H1 (cell line): ENCODE data around the gene PLAC1. TPM values are rescaled to one million over a fixed set of nuclear protein-coding genes. Genes with fewer than 3 reads are reported as not detected.

Experiments used
- CTCF ChIA-PET: fragments of 300-600 bp; sonication (Branson Sonifier 250); formaldehyde crosslinking; loops from one replicate; lab custom pipeline; 2021; ENCODE audit not compliant: partially characterized antibody; lab: Charles Lee
- POLR2A ChIA-PET: fragments of 300-600 bp; sonication (Branson Sonifier 250); formaldehyde crosslinking; loops from one replicate; lab custom pipeline; 2021; ENCODE audit warnings: inconsistent platforms; ENCODE audit not compliant: partially characterized antibody; lab: Charles Lee
- DNase-seq, 2 experiments: peaks; one replicate each; pipeline versions ENCODE4 v3.0.0 to v3.0.0-alpha.2; 2010 to 2022; ENCODE audit warnings: low spot score in 2 of 2, low read depth in 1 of 2, mixed read lengths in 1 of 2
- FAIRE-seq: peaks from 2 replicates; lab custom pipeline; 2011; peaks lifted over from hg19 to GRCh38; lab: Jason Lieb, UNC
- H2AFZ ChIP-seq: 2 replicates; pipeline ENCODE4 v1.8.1; 2012; ENCODE audit warnings: low read length, inconsistent platforms
- H2AK5ac ChIP-seq: 2 replicates; pipeline ENCODE4 v1.6.1; 2013; ENCODE audit warnings: low read depth, low read length
- H2BK120ac ChIP-seq: replicated peaks from 2 replicates; pipeline ENCODE3; 2013; ENCODE audit warnings: low read depth, low read length, inconsistent platforms
- H2BK12ac ChIP-seq: 2 replicates; pipeline ENCODE4 v1.6.1; 2013; ENCODE audit warnings: low read depth, low read length
- H2BK15ac ChIP-seq: 2 replicates; pipeline ENCODE4 v1.6.1; 2013; ENCODE audit warnings: low read length
- H2BK20ac ChIP-seq: 2 replicates; pipeline ENCODE4 v1.6.1; 2013; ENCODE audit warnings: low read length
- H2BK5ac ChIP-seq: 2 replicates; pipeline ENCODE4 v1.6.1; 2013; ENCODE audit warnings: low read depth, low read length
- H3K14ac ChIP-seq: 2 replicates; pipeline ENCODE4 v1.6.1; 2013; ENCODE audit warnings: inconsistent platforms; ENCODE audit not compliant: insufficient read length
- H3K18ac ChIP-seq: 2 replicates; pipeline ENCODE4 v1.6.1; 2013; ENCODE audit warnings: low read length; ENCODE audit errors: extremely low read depth
- H3K23ac ChIP-seq: 2 replicates; pipeline ENCODE4 v1.6.1; 2013; ENCODE audit warnings: inconsistent platforms; ENCODE audit not compliant: insufficient read length
- H3K23me2 ChIP-seq: 2 replicates; pipeline ENCODE4 v1.6.1; 2013; ENCODE audit warnings: low read depth, low read length
- H3K27ac ChIP-seq: 2 replicates; pipeline ENCODE4 v1.6.1; 2011; ENCODE audit warnings: low read depth, low read length, inconsistent platforms
- H3K27me3 ChIP-seq, 4 experiments: replicated peaks in 1 of 4; 1 replicate in 1 of 4; 2 replicates in 3 of 4; pipeline versions ENCODE4 v1.6.1 to v1.8.1; 2011 to 2013; ENCODE audit warnings: low read length in 3 of 4, mild to moderate bottlenecking in 3 of 4, inconsistent platforms in 2 of 4, mixed read lengths in 2 of 4, moderate library complexity in 1 of 4; ENCODE audit not compliant: control insufficient read depth in 3 of 4, insufficient read depth in 3 of 4; ENCODE audit errors: extremely low read depth in 1 of 4
- H3K36me3 ChIP-seq, 4 experiments: 2 replicates each; pipeline versions ENCODE4 v1.6.1 to v1.8.1; 2011 to 2013; ENCODE audit warnings: mild to moderate bottlenecking in 4 of 4, low read length in 3 of 4, moderate library complexity in 2 of 4, control low read depth in 1 of 4, inconsistent platforms in 1 of 4; ENCODE audit not compliant: insufficient read depth in 4 of 4, control insufficient read depth in 2 of 4
- H3K4ac ChIP-seq: replicated peaks from 2 replicates; pipeline ENCODE3; 2013; ENCODE audit warnings: low read length, low read depth, mixed read lengths, inconsistent platforms; ENCODE audit not compliant: insufficient read length
- H3K4me1 ChIP-seq, 4 experiments: replicated peaks in 1 of 4; 1 replicate in 1 of 4; 2 replicates in 3 of 4; pipeline versions ENCODE4 v1.6.1 to v1.8.1; 2011 to 2013; ENCODE audit warnings: low read length in 3 of 4, inconsistent platforms in 2 of 4, mixed read lengths in 1 of 4; ENCODE audit not compliant: insufficient read depth in 4 of 4, control insufficient read depth in 3 of 4
- H3K4me2 ChIP-seq, 2 experiments: 2 replicates each; pipeline versions ENCODE4 v1.6.1 to v1.8.1; 2011 to 2013; ENCODE audit warnings: low read depth in 2 of 2, low read length in 2 of 2, control low read depth in 1 of 2, inconsistent platforms in 1 of 2, mild to moderate bottlenecking in 1 of 2; ENCODE audit not compliant: insufficient read depth in 1 of 2
- H3K4me3 ChIP-seq, 4 experiments: fragments of 200-600, 300-600 bp in 1 of 4; sonication (generic), shearing (Covaris generic), sonication (Bioruptor Twin) in 1 of 4; 2 replicates each; pipeline versions ENCODE4 v1.5.1 to v1.8.1; 2011 to 2016; ENCODE audit warnings: low read length in 4 of 4, low read depth in 3 of 4, control low read depth in 2 of 4, inconsistent platforms in 2 of 4, mild to moderate bottlenecking in 2 of 4, mixed read lengths in 1 of 4, moderate library complexity in 1 of 4; ENCODE audit not compliant: insufficient read depth in 2 of 4; ENCODE audit errors: extremely low read depth in 1 of 4
- H3K56ac ChIP-seq: replicated peaks from 2 replicates; pipeline ENCODE3; 2013; ENCODE audit warnings: low read depth, mild to moderate bottlenecking, mixed read lengths, low read length, inconsistent platforms; ENCODE audit not compliant: insufficient read length
- H3K79me1 ChIP-seq: 2 replicates; pipeline ENCODE4 v1.6.1; 2013; ENCODE audit warnings: low read depth, low read length, control low read depth
- H3K79me2 ChIP-seq, 2 experiments: 2 replicates each; pipeline versions ENCODE4 v1.6.1 to v1.8.1; 2012 to 2013; ENCODE audit warnings: low read length in 2 of 2, mild to moderate bottlenecking in 2 of 2, inconsistent platforms in 1 of 2; ENCODE audit not compliant: insufficient read depth in 2 of 2, control insufficient read depth in 1 of 2
- H3K9ac ChIP-seq, 4 experiments: replicated peaks in 1 of 4; 1 replicate in 1 of 4; 2 replicates in 3 of 4; pipeline versions ENCODE4 v1.6.1 to v1.8.1; 2011 to 2013; ENCODE audit warnings: low read depth in 3 of 4, low read length in 3 of 4, control low read depth in 2 of 4, mild to moderate bottlenecking in 2 of 4, moderate library complexity in 2 of 4, inconsistent platforms in 1 of 4; ENCODE audit errors: extremely low read depth in 1 of 4
- H3K9me3 ChIP-seq, 2 experiments: 2 replicates each; pipeline versions ENCODE4 v1.6.1 to v1.8.1; 2012 to 2013; ENCODE audit warnings: mild to moderate bottlenecking in 2 of 2, moderate library complexity in 2 of 2, control low read depth in 1 of 2, inconsistent platforms in 1 of 2, low read depth in 1 of 2, low read length in 1 of 2, mixed read lengths in 1 of 2; ENCODE audit not compliant: insufficient read depth in 2 of 2
- H4K20me1 ChIP-seq, 2 experiments: replicated peaks in 1 of 2; 2 replicates each; pipeline versions ENCODE3 to v1.8.1; 2011 to 2013; ENCODE audit warnings: inconsistent platforms in 2 of 2, low read length in 2 of 2, mild to moderate bottlenecking in 1 of 2; ENCODE audit not compliant: insufficient read depth in 2 of 2, control insufficient read depth in 1 of 2
- H4K5ac ChIP-seq: 2 replicates; pipeline ENCODE4 v1.6.1; 2013; ENCODE audit warnings: low read length, low read depth, mixed read lengths, inconsistent platforms; ENCODE audit not compliant: insufficient read length
- H4K8ac ChIP-seq: 2 replicates; pipeline ENCODE4 v1.8.0; 2013; ENCODE audit warnings: mild to moderate bottlenecking, moderate library complexity, low read length, inconsistent platforms; ENCODE audit not compliant: insufficient read depth; ENCODE audit errors: extremely low read depth
- H4K91ac ChIP-seq: replicated peaks from 2 replicates; pipeline ENCODE3; 2013; ENCODE audit warnings: low read length, mixed read lengths, inconsistent platforms; ENCODE audit not compliant: insufficient read length
- BACH1 ChIP-seq: IDR thresholded peaks from 2 replicates; pipeline ENCODE4 v1.6.1; 2012; ENCODE audit warnings: low read length, improper control_type of control experiment
- EP300 ChIP-seq, 2 experiments: IDR thresholded peaks; 1 replicate in 1 of 2; 2 replicates in 1 of 2; pipeline ENCODE4 v1.6.1; 2011 to 2012; ENCODE audit warnings: low read depth in 2 of 2, low read length in 2 of 2, mild to moderate bottlenecking in 2 of 2, borderline replicate concordance in 1 of 2, inconsistent platforms in 1 of 2, moderate library complexity in 1 of 2
- JUND ChIP-seq: IDR thresholded peaks from 2 replicates; pipeline ENCODE4 v1.6.1; 2011; ENCODE audit warnings: mild to moderate bottlenecking, improper control_type of control experiment, low read length
- NRF1 ChIP-seq: IDR thresholded peaks from 2 replicates; pipeline ENCODE4 v1.6.1; 2011; ENCODE audit warnings: mild to moderate bottlenecking, low read depth, low read length, improper control_type of control experiment
- POLR2A ChIP-seq, 2 experiments: IDR thresholded peaks; 1 replicate in 1 of 2; 2 replicates in 1 of 2; pipeline ENCODE4 v1.6.1; 2011; ENCODE audit warnings: low read depth in 2 of 2, low read length in 2 of 2, mild to moderate bottlenecking in 2 of 2; ENCODE audit errors: control extremely low read depth in 1 of 2
- POLR2AphosphoS5 ChIP-seq: IDR thresholded peaks from 2 replicates; pipeline ENCODE4 v1.6.1; 2011; ENCODE audit warnings: low read depth, low read length
- RBBP5 ChIP-seq: IDR thresholded peaks from 2 replicates; pipeline ENCODE4 v1.7.1; 2012; ENCODE audit warnings: low read depth, mild to moderate bottlenecking, inconsistent platforms, low read length, moderate library complexity, borderline replicate concordance
- RNF2 ChIP-seq: fragments of 200-900, 300-1000 bp; sonication (generic); IDR thresholded peaks from 2 replicates; pipeline ENCODE4 v1.7.1; 2016; ENCODE audit warnings: borderline replicate concordance, low read depth, mild to moderate bottlenecking, antibody characterized with exemption, low read length; ENCODE audit not compliant: poor library complexity, severe bottlenecking; ENCODE audit errors: missing control alignments
- RXRA ChIP-seq: IDR thresholded peaks from 2 replicates; pipeline ENCODE4 v1.6.1; 2011; ENCODE audit warnings: low read depth, mild to moderate bottlenecking, low read length, moderate library complexity; ENCODE audit not compliant: insufficient read depth
- SIRT6 ChIP-seq: IDR thresholded peaks from one replicate; pipeline ENCODE4 v1.7.1; 2012; ENCODE audit warnings: low read length, inconsistent platforms
- SIX5 ChIP-seq: IDR thresholded peaks from 2 replicates; pipeline ENCODE4 v1.6.1; 2011; ENCODE audit warnings: mild to moderate bottlenecking, low read depth, low read length
- SP1 ChIP-seq: IDR thresholded peaks from 2 replicates; pipeline ENCODE4 v1.6.1; 2011; ENCODE audit warnings: low read depth, low read length
- SRF ChIP-seq: IDR thresholded peaks from 2 replicates; pipeline ENCODE4 v1.6.1; 2011; ENCODE audit warnings: mild to moderate bottlenecking, low read depth, low read length, moderate library complexity
- SUZ12 ChIP-seq: fragments of 200-600 bp; sonication (generic); IDR thresholded peaks from 2 replicates; pipeline ENCODE4 v1.6.1; 2012; ENCODE audit warnings: mild to moderate bottlenecking, inconsistent platforms, low read length, moderate library complexity, mixed read lengths
- TBP ChIP-seq: IDR thresholded peaks from 2 replicates; pipeline ENCODE4 v1.6.1; 2011; ENCODE audit warnings: low read depth, low read length, improper control_type of control experiment
- polyA plus RNA-seq, 7 experiments: library from polyadenylated mRNA; depleted of rRNA in 3 of 7; stranded (reverse) in 5 of 7; unstranded in 2 of 7; fragments of >200 nt in 5 of 7; fragments of 200-250 nt in 2 of 7; gene quantifications; 1 replicate in 5 of 7; 2 replicates in 1 of 7; 4 replicates in 1 of 7; pipeline versions ENCODE4 v1.2.1 to v1.2.3, GENCODE V29; 2011 to 2013; ENCODE audit warnings: missing spikeins in 2 of 7, mixed read lengths in 2 of 7
- total RNA-seq: library from RNA; stranded (reverse); fragmentation: NEBNext Ultra II Directional; extraction: Animal tissue kit (Norgen Biotek cat#: 25700); gene quantifications from 2 replicates; pipeline ENCODE4 v1.2.1, GENCODE V29; 2021
- TF ChIP-seq, protein P1 (sequence below): IDR thresholded peaks from 2 replicates; pipeline ENCODE4 v1.6.1; 2012; ENCODE audit warnings: inconsistent platforms

PLAC1 gene
- total and polyA plus RNA-seq, 2 of the 8 experiments (the other 6 are each of a cell fraction or from before 2014, with no cell fraction given) = 1.8 TPM; not detected in 1

GRCh38 chrX:134626434-134626833, 31.8 kb downstream of the PLAC1 start:
- Histone ChIP-seq H2BK20ac (no peak overlapping the region), H2BK120ac (no peak overlapping the region), H3K79me2 (no peaks in the 10 kb centered on the region), H4K20me1 (no peaks in the 10 kb centered on the region), H4K5ac (no peak overlapping the region), H3K4me1 (peaks cover 0 to 7% (median 0%) of the 10 kb centered on the region in 4 experiments; a peak in 2 of 7 replicates), H3K18ac (no peak overlapping the region), H3K23me2 (no peaks in the 10 kb centered on the region), H4K8ac (no peak overlapping the region), H2BK15ac (no peak overlapping the region), H4K91ac (no peak overlapping the region), H3K27me3 (no peaks in the 10 kb centered on the region), H2BK12ac (no peak overlapping the region), H3K4ac (no peak overlapping the region), H2AK5ac (no peak overlapping the region), H3K56ac (no peak overlapping the region), H3K4me3 (no peak overlapping the region), H3K14ac (no peak overlapping the region), H2AFZ (no peak overlapping the region), H3K27ac (no peak overlapping the region), H3K9ac (no peak overlapping the region), H3K9me3 (no peaks in the 10 kb centered on the region), H2BK5ac (no peak overlapping the region), H3K23ac (no peak overlapping the region), H3K79me1 (no peaks in the 10 kb centered on the region), H3K36me3 (no peaks in the 10 kb centered on the region), H3K4me2 (no peak overlapping the region)
- FAIRE-seq (no peak), DNase-seq (no peak)
- CTCF ChIA-PET = no interaction called here
- POLR2A ChIA-PET = no interaction called here
- TF ChIP-seq TBP (no peak), SUZ12 (no peak), RNF2 (no peak), NRF1 (no peak), RXRA (no peak), SRF (no peak), SP1 (no peak), SIRT6 (no peak), SIX5 (no peak), POLR2A (IDR thresholded peaks at IDR 0.05; ENCODE audit: control extremely low read depth in 1 of 2, low read depth in 2 of 2, low read length in 2 of 2) (no peak), POLR2AphosphoS5 (no peak), EP300 (IDR thresholded peaks at IDR 0.05; ENCODE audit: borderline replicate concordance in 1 of 2, low read depth in 2 of 2, low read length in 2 of 2) (no peak), RBBP5 (no peak), JUND (no peak), BACH1 (no peak)
- TF ChIP-seq, protein P1, sequence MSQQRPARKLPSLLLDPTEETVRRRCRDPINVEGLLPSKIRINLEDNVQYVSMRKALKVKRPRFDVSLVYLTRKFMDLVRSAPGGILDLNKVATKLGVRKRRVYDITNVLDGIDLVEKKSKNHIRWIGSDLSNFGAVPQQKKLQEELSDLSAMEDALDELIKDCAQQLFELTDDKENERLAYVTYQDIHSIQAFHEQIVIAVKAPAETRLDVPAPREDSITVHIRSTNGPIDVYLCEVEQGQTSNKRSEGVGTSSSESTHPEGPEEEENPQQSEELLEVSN = no peak
